GM21619 (cell line): ENCODE results near the gene TMEM192.
"Not testable (repeated sequence)": the region's sequence is repeated elsewhere in the genome, so short reads cannot be mapped to it uniquely, and the experiment has no call there.

Experiments used
- ATAC-seq: cut with Tn5 transposase; IDR thresholded peaks from one replicate; pipeline ENCODE4 v1.9.1; 2021; ENCODE audit not compliant: unreplicated experiment

Gene TMEM192

DNA sequence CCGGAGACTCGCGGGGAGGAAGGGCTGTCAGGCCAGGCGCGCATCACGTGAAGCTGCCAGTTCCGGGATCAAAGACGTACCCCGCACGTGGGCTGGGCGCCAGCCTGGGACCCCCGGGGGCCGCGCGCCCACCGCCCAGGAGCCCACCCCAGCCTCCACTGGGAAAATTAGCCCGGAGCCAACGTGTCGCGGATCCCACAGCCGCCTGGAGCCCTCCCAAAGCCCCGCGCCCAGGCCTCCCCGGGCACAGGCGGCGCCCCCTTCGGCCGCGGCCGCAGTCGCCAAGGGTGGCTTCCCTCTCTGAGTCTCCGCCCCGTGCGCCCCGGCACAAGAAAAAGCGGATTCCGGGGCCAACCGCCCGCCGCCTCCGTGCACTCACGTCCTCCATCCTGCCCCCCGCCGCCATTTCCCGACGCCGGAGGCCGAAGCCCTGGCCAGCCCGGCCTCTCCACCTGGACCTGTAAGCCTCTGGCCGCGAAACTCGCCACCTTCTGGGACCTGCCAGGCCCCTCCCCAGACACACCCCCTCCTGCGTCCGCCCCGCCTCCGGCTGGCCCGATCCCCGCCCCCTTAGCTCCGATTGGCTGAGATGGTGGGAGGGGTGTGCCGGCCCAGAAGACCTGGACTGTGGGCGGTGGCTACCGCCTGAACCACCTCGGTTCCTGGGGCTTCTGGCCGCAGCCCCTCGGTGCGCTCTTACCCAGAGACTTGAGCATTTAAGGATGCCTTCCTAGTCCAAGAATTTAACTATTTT lies at the start of gene TMEM192:
Gene TMEM192, minus strand, starts transcription at position 493 of the 754 bp plus-strand sequence. Its CDS starts 87 bp downstream, at position 406.
- ATAC-seq, result peak; percentile 94

DNA sequence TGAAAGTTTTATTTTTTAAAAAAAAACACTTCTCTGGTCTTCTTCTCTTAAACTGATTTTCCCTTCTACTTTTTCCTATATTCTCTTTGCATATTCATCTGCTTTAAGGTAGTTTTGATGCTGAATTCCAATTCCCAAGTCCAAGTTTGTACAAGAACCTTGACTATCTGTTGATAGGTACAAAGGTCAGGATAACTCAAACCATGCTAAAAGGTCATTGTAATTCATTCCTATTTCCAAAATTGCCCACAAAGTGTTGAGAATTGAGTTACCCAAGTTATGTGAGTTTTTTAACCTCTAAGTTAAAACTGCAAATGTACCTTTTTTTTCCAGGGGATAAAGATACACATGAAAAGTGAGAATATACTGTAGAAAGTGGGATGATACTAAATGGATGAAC lies 46.1 kb upstream of the TMEM192 start:
- no peak for ATAC-seq

DNA sequence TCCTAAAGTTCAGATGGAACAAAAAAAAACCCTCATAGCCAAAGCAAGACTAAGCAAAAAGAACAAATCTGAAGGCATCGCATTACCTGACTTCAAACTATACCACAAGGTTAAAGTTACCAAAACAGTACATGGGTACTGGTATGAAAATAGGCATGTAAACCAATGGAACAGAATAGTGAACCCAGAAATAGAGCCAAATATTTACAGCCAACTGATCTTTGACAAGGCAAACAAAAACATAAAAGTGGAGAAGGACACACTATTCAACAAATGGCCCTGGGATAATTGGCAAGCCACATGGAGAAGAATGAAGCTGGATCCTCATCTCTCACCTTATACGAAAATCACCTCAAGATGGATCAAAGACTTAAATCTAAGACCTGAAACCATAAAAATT lies 44.2 kb upstream of the TMEM192 start:
- ATAC-seq, result no peak

DNA sequence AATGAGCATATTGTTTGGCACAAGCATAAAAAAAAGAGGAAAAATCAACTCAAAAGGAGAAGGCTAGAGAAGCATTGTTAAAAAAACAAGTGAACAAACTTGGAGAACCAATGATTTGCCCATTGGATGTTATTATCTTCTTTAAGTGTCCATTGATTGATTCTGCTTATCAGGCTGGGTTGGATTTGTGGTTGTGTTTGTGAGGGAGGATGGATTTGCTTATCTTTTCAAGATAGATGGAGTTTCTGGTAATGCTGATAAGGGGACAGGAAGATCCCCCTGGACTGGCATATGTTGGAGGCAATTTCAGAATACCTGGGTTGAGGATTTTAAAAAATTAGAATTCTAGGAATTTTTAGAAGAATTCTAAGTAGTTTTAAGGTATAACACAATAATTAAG lies 41.8 kb upstream of the TMEM192 start:
- no peak for ATAC-seq

DNA sequence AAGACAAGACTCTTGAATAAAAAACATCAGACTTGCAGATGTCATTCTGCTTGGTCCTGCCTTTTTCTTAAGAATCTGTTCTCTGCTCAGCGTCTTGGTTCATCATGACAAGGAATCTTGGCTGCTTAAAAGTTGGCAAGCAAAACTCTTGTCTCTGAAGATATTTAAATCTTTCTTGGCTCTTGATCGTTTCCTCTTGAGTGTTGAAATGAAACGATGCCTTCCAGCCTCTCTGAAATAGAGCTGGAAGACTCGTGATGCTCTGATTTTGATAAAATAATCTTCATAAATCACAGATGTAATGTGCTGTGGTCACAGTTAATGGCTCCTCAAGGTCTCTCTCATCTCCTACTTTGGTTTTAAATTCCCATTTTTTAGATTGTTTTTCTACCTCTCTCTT lies 39.9 kb upstream of the TMEM192 start:
- no peak for ATAC-seq

DNA sequence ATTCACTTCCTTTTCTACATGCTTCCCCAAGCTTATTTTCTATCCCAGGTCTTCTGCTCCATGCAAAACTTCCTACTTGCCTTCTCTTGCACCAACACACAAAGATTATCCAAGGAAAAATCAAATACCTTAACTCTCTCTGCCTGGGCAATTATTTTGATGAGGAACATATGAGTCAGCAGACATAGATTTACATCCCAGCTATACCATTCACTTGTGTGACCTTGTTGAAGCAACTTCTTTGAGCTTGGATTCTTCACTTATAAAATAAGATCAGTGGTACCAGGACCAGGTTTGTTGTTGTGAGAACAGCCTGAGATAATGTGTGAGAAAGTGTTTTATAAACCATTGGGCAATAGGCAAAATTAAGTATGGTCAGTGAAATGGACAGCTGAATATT lies 39.1 kb upstream of the TMEM192 start:
- ATAC-seq, result no peak

DNA sequence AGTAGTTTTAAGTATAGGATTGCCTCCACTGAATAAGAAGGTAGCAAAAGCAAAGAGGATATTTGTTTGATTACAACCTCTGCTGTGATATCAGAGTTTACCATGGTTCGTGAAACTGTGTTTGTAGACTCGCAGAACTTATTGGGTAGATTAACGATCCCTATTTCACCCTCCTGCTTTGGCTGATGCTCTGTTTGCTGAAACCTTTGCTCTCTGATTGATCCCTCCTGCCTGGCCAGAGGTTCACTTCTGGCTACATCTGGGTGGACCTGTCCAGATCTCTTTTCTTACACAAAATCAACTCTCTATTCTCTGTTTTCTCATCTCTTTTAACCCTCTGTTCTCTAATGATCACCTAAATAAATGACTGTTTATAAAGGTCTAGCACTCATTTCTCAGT lies 37.9 kb upstream of the TMEM192 start:
- ATAC-seq, result no peak

DNA sequence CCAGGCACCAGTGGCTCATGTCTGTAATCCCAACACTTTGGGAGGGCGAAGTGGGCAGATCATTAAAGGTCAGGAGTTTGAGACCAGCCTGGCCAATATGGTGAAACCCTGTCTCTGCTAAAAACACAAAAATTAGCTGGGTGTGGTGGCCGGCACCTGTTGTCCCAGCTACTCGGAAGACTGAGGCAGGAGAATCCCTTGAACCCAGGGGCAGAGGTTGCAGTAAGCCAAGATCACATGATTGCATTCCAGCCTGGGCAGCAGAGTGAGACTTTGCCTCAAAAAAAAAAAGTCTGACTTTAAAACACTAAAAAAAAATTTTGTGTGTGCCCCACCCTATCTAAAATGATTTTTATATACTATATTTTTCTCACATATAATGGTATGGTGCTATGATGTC lies 26.2 kb upstream of the TMEM192 start:
- ATAC-seq, result no peak

DNA sequence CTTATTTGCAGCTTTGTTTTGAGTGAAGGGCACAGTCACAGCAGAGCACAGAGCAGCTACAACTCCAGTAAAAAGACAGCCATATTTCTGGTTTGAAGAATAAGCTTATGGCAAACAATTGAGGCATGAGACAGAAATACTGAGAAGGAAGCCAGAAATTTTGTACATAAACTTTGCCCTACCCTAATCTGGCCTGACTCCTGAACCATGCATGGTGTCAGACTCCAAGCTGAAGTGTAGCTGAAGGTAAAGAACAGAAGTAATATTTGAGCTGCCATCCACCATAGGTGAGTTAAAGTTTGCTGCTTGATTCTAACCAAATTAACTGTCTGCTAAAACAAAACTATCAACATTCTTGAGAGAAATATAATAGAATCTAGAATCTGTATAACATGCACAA lies 24.5 kb upstream of the TMEM192 start:
- ATAC-seq, result no peak

DNA sequence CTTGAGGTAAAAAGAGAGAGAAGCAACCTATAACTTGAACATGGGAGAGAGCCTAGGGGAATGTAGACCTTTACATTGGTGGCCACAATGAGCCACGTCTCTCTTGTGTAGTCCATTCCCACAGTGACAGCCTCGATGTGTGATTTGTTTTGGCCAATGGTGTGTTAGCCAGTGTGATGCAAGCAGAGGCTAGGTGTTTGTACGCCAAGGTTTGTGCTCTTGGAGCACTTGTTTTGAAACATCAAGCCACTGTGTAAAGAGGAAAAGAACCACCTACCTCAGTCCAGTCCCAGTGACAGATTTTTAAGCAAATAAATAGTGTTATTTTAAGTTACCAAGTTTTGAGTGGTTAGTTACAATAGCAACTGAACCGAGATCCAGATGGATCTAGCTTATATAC lies 23.9 kb upstream of the TMEM192 start:
- no peak for ATAC-seq

DNA sequence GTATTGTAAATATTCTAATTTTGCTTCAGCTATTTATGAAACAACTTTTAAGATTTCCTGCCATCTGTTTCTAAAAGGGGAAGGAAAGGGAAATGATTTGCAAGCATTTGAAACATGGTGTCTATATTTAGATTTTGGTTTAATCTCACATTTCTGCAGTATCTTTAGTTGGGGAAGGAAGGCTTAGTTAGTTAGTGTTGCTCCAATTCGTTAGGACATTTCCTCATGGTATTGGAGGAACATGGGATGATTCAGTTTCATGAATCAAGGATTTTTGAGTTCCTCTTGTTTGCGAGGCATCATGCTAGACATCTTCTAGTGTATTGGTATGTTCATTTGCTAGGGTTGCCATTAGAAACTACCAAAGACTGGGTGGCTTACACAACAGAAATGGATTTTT lies 20.5 kb upstream of the TMEM192 start:
- ATAC-seq, result no peak

DNA sequence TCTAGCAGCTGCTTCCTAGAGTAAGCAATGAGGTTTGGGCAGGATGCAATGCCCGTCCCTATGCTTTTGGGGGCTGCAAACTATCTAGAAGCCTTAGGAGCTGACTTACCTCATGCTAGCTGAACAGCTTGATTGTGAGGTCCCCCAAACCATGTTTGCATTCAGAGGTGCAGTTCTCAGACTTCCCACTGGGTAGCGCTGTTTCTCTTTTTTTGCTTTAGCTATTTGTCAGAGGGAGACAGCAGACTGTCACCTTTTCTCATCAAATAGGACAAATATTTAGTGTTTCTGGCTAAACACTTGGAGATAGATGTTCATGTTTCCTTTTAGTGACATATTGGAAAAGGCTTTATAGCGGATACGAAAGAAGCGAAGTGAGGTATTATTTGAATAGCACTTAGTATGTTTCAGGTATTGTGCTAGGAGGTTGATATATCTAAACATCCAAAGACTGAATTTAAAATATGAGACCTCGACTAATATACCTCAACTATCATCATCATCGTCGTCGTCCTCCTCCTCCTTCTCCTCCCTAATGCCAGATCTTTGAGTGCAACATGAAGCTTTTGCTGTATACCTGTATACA lies 18.7 kb upstream of the TMEM192 start:
- ATAC-seq, result peak; percentile 82

DNA sequence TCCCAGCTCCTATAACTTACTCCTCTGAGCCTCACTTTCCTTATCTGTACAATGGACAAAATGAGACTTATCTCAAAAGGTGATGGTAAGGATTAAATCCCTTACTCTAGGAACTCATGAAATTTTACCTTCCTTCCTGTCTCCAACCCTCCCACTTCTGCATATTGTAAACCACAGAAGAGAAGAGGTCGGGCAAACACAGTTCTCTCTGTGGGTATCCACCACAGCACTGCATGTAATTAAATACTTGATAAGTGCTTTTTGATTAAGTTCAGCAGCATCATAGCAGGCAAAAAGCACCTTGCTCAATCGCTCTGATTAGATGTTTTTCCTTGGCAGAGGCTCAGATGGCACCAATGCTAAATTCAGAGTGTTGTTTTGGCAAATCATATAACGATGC lies 17.3 kb upstream of the TMEM192 start:
- no peak for ATAC-seq

DNA sequence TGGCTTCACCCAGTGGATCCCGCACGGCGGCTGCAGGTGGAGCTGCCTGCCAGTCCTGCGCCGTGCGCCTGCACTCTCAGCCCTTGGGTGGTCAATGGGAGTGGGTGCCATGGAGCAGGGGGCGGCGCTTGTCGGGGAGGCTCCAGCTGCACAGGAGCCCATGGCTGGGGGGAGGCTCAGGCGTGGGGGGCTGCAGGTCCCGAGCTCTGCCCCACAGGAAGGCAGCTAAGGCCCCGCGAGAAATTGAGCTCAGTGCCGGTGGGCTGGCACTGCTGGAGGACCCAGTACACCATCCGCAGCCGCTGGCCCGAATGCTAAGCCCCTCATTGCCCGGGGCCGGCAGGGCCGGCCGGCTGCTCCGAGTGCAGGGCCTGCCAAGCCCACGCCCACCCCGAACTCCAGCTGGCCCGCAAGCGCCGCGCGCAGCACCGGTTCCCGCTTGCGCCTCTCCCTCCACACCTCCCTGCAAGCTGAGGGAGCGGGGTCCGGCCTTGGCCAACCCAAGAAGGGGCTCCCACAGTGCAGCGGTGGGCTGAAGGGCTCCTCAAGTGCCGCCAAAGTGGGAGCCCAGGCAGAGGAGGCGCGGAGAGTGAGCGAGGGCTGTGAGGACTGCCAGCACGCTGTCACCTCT lies 13.3 kb upstream of the TMEM192 start:
- not testable (repeated sequence) for ATAC-seq

DNA sequence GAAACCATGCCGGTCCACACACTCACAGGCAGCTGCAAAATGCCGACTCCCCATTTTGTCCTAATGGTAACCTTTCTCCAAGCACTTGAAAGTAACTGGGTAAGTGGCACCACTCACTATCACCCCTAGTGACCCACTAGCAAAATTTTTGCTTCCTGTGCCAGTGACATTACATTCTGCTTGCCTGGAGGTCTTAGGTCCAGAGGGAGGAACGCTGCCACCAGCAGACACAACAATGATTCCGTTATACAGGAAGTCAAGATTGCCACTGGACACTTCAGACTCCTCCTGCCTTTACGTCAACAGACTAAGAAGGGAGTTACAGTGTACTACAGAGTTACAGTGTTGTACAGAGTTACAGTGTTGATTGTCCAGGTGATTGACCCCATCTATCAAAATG lies 11.8 kb upstream of the TMEM192 start:
- ATAC-seq, result no peak

DNA sequence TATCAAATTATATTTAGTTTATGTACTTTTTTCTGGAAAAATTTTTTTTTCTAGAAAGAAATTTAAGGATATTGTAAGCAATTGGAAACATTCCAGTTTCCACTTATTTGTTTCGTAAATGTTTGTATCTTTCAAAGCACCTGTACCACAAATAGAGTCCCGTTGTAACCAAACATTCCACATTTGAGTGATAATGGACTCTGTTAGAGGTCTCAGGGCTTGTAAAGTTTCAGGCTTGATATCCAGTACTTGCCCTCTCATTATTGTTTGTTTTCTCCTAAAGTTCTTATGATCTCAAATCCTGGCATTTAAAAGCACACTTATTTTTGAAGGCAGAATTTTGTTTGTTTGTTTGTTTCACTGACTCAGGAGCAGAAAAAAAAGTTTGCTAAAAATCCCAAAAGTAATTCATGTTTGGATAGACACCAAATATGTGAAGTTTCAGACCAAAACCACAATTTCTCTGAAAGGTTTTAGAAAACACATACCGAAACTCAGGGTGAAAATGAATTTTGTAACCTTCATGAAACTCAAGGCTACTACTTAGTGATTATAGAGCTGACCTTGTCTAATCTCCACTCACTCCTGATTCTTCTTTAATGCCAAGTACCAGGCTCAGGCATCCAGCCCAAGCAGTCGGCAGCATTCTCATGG lies 5.7 kb upstream of the TMEM192 start:
- ATAC-seq, result peak; percentile 86

DNA sequence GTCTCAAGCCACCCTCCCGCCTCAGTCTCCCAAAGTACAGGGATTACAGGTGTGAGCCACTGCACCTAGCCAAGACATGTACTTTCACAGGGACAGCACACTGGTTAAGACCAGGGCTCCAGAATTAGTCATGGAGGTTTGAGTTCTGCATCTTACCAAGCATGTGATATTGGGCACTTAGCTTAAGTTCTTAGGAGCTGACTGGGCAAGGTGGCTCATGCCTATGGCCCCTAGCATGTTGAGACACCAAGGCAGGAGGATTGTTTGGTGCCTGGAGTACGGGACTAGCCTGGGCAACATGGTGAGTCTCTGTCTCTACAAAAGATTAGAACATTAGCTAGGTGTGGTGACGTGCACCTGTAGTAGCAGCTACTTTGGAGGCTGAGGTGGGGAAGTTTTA lies 2.6 kb upstream of the TMEM192 start:
- ATAC-seq, result no peak

DNA sequence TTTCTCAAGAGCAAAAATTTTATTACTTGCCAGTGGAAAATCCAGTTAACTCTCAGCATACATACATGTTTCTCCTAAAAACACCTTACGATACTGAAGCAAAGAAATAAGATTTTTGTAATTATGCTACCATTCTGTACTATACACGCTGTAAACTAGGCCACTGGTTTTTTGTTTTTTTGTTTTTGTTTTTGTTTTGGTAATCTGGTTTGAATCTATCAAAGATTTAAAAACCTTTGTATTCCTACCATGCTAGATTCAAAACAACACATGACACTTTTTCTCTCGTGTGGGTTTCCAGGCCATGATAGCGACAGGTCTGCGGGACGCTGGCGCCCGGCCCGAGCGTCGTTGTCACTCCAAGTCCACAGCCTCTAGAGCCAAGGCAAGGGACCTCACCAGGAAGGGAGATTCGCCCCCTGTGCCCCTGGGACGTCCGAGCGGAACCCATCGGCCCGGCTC lies 723 bp downstream of the TMEM192 start:
- no peak for ATAC-seq

DNA sequence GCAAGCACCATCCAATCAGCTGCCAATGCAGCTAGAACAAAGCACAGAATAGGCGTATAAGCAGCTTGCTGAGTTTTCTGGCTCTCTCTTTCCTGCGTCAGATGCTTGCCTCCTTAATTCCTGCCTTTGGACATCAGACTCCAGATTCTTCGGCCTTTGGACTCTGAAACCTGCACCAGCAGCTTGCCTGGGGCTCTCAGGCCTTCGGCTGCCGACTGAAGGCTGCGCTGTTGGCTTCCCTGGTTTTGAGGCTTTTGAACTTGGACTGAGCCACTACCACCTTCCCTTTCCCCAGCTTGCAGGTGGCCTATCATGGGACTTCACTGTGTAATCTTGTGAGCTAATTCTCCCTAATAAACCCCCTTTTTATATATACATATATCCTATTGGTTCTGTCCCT lies 6.1 kb downstream of the TMEM192 start:
- ATAC-seq, result no peak

DNA sequence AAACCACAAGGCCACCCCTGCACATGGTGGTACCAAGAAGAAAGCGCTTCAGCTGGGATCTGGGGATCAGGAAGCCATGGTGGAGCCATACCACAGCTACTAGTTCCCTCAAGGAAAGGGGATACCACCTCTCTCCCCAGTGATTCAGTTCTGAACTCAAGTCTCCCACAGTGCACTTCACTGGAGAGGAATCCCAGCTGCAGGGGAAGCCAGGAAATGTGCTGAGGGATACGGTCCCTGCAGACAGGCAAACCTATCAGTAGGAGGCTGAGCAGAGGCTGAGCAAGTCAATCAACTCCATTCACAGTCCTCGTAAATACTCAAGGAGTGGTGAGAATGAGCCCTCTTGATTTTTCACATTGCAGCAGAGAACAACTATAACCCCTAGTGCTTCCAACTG lies 11.0 kb downstream of the TMEM192 start:
- ATAC-seq, result no peak

DNA sequence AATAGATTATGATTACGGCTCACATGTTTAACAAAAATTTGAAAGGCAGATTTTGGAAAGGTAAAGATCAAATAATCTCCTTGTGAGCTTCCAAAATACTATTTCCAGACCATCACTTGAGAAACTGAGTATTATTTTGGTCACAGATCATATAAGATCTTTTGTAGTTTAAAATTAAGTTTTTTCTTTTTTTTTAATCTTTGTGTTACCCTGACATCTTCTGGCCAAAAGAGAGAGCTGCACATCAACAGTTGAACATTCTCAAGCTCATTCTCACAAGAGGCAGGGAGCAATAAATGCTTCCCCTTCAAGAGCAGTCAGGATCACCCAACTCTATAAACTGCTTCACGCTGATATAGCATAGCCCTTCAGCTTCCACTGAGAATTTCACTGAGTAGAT lies 15.9 kb downstream of the TMEM192 start:
- ATAC-seq, result peak; percentile 44

DNA sequence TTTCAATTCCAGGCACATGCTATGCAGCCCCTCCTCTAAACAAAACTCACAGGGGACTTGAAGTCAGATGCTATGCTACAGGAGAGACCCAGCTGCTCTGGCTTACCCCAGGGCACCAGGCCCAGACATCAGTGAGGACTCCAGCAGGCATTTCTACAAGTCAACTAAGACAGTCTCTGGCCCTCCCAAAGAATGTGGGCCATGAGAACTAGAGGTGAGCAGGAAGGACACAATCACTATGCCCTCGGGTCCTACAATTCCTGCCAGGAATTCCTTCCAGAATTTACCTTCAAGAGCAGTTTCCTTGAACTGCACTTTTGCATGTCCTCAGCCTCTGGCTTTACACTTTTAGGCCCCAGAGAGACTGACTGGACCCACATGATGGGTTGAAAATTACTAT lies 17.4 kb downstream of the TMEM192 start:
- ATAC-seq, result no peak
